NCI-H2107 (cell line): ENCODE results near the gene THRB.
A peak's percentile ranks its signal among the peaks of the same experiment; 100 is the strongest.

ENCODE experiments used
- DNase-seq: peaks from one replicate; lab custom pipeline; 2025; lab: John Stamatoyannopoulos, UW

Gene THRB

DNA sequence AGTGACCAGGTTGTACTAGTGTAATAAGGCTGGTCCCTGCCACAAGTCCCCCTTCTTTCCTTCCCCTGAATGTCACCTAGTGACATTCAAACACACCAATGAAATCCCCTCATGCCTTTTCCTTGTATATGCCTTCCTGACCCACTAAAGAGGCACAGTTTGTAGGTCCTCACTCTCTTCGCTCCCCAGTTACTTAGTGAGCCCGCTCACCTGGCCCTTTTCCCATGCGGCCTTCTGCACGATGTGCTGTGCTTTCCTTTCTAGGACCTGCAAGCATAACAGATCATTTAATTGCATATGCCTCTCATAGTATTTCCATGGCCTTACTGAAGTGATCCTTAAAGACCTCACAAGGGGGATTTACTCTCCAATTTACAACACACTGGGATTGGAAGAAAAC, 146.3 kb downstream of the THRB start:
- DNase-seq, result no peak

DNA sequence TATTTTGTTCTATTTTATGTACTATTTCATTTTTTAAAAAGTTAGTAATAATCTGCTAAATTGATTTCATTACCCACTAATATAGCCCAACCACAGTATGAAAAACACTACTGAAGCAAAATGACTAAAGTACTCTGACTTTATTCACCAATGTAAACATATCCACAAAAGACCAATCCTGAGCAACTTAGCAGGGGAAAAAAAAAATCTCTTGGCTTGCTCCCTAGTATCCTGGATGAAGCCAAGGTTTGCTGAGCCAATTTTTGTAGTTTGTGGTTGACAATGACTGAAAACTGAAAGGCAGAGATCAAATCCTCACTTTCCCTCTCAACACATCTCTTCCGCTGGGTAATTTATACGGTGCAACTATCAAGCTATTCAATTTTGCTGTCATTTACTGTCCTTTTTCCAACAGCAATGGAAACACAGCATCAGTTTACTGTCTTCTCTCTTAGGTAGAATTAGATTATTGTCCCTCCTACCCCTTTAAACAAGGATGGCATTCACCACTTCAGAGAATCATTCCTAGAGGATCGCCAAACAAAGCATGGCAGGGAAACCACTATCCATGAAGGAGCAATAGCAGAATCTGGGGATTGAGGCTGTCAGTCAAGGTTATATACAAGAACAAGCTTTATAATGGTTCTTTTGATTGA, 149.7 kb downstream of the THRB start:
- no peak for DNase-seq

DNA sequence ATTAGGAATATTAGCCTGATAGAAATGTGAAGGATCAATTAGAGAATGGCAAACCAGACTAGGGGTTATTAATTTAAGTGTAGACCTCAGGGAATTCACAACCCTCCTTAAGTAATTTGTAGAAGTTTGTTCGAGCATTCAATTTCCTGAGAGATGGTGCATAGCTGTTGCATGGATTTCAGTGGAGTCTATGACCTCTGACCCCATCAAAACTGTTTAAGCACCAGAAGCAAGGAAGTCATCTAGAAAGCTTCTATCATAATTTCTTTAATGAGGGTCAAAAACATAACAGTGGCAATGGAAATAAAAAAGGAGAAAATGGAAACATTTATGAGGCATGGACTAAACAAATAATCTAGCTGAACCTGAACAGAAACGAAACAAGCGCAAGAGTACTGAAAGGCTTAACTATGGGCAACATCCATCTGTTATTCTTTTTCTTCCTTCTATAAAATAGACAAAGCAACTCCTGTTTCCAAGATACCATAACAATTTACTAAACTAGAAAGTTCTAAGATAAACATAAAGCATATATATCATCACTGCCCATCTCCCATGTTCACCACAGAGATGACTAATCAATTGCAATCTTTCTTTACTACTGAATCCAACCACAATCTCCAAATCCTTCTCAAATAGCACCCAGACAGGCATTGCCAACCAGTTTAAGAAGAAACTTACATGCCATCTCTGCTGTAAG, 151.4 kb downstream of the THRB start:
- no peak for DNase-seq

DNA sequence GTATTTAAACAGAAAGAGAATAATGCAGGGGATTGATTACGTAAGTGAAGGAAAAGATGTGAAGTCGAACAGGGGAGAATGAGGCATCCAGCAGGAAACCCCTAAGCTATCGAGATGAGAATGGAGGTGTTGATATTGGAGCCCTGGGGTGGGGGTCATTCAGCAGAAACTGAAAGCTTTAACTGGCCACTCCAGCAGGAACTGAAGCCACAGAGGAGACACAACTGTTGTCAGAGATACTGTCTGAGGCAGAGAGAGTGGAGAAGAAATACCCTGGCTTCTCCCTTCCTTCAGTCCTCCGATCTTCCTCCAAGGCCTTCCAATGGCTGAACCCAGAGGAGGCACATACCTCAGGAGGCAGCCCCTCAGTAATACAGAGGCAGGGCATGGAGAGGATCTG, 152.4 kb downstream of the THRB start:
- no peak for DNase-seq

DNA sequence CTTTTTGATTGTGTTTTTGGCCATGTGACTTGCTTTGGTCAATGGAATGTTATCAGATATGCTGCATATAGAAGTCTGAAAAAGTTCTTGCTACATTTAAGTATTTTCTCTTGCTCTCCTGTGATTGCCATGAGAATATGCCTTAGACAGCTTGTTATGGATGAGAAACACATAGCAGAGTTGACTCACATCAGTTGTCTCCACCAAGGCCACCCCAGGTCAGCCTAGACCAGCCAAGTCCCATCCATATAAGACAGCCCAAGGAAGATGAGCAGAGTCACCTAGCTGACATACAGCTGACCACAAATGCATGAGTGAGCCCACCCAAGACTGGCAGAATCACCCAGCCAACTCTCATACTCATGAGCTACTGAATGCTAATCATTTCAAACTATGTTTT, 153.0 kb downstream of the THRB start:
- no peak for DNase-seq

DNA sequence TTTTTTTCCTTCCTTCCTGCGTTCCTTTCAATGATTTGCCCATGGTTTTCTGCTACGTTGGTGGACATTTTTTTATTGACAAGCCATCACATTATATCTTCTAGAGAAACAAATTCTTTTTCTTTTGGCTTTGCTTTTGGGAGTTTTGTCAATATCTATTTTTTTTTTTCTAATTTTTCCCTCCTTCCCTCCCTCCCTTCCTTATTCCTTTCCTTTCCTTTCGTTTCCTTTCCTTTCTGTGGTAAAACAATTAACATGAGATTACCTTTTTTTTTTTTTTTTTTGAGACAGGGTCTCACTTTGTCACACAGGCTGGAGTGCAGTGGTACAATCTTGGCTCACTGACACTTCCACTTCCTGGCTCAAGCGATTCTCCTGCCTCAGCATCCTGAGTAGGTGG, 153.7 kb downstream of the THRB start:
- no peak for DNase-seq

DNA sequence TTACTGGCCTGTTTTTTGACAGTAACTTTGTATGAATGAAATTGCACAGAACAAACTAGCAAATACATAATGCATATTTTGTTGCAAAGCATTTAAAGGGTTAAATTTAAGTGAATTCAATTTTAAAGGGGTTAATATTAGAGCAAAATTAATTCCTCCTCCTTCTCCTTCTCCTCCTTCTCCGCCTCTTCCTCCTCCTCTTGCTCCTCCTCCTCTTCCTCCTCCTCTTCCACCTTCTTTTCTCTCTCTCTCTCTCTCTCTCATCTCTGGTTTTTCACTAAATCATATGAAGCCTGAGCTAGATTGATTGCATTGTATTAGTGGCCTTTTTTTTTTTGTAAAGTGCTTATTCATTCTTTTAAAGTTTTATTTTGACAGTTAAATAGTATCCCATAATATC, 154.5 kb downstream of the THRB start:
- no peak for DNase-seq

DNA sequence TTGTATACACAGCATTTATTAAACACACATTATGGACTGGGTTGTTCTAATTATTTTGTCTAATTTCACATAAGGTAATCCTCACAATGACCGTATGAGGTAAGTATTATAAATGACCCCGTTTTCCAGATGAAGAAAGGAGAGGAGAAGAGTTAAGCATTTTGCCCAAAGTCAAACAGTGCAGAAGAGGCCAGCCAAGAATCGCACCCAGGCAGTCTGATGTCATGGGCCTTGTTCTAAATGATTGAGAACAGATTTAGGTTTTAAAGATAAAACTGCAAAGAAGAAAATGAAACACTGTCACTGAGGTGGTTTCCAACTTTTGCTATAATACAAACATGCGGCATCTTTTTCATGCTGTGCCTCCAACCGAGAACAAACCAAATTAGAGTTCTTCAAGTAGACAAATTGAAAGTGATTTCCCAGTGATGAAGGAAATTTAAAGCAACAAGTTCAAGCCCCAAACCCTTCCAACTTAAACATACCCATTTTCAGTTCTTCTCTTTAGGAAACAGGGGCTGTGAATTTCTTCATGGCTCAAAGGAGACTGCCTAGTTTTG, 155.3 kb downstream of the THRB start:
- DNase-seq, result no peak

DNA sequence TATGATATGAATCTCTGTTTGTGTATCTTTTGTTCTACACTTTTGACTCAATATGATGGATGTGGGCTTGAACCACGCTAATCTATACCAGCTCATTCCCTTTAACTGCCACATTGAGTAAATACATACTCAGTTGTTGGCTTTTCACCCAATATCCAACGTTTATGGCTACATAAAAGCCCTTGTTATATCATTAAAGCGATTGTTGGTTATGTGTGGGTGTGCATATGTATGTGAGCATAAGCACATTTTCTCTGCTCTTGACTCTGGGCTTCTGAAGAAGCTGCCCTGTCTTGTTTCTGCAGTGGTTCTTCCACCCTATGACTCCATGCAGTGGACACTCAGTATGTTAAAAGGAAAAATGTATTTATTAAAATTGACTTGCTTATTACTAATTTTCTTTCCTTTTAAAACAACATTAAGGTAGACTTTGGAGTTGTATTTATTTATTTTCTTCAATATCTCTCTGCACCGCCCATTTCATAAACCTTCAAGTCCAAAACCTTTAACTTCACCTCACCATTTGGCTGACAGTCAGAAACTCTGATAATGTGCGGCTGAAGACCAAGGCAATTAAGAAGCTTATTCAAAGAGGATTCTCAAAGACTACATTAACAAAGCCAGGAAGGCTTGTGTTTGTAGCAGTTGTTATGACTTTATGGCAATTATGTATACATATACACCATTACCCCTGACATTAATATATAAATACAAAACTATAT, 156.1 kb downstream of the THRB start:
- DNase-seq, result no peak

DNA sequence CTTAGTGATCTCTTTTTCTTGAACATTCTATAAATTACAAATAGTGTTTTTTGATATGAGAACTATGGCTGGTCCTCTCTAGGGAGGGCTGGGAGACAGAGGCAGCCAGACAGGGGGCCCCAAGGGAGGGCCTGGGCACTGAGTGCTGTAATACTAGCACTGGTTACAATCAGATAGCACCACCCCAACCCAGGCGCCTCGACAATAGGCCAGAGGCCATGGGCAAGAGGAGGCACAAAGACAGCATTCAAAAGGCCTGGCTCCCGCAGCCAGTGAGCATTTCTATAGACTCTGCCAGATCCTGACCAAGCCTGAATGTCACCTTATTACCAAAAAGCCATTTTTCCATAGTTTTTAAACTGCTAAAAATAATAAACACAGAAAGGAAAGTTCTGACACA, 158.5 kb downstream of the THRB start:
- DNase-seq, result no peak

DNA sequence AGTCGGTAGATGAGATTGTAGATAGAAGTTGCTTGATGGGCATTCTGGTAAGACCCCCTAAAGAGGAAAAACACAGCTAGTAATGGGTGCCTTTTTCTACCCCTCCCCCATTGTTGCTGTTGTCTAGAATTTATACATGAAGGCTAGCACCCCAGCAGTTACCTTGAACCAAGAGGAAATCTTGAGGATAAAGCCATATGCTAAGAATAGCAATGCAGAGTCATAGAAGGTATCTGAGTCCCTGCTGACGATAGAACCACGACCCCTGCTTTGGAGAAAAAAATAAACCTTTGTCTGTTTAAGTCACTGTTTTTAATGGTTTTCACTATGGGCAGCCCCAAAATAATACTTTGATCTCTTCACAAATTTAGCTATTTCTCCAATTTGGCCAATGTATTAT, 162.6 kb downstream of the THRB start:
- DNase-seq, result no peak

DNA sequence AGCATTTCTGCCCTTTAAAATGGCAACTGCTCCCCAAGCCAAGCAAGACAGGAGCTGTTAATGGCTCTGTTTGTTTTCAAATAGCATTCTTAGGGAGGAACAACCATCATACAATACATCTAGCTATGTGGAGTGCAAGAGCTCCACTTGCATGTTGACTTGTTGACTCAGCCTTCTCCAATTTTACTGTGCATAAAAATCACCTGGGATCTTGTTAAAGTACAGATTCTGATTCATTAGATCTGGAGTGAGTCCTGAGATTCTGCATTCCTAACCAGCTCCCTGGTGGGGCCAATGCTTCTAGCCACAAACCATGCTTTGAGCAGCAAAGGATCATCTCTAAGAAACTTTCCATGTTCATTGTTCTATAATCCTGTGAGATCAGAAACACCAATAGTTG, 171.4 kb downstream of the THRB start:
- no peak for DNase-seq

DNA sequence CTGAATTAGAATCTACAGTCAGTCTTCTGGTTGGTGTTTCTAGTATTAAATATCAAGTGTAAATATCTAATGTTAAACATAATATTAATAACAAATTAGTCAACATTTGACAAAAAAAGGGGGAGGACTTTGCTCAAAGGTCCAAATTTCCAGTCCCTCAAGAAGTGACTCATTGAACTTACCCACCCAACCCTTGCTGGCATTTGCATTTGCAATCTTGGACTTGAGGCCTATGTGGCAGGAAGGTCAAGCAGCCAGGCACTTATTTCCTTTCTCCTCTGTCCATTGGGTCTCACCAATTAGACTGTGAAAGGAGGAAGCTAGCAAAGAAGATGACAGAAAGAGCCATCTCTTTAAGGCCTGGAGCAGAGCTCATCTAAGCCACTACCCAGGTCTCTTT, 174.0 kb downstream of the THRB start:
- DNase-seq, result no peak

DNA sequence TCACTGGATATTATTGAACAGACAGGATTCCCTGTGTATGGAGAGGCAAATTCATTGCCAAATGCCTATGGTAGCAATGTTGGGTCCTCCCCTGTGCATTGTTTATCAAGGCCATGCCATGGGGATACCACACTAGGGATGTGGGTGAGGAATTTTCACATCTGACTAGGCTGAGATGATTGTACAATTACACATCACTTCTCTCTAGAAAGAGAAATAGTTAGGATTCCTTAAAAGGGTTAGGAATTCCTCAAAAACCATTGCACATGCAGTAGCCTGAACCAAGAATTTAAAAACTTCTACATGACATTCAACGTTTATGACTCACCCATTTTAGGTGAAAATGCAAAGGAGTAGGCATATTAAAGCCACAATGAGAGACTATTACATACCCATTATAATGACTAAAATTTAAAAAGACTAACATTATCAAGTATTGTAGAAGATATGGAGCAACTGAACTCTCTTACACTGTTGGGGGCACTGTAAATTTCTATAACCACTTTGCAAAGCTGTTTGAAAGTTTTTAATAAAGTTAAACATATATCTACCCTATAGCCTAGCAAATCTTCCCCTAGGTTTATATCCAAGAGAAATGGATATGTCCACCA, 175.9 kb downstream of the THRB start:
- DNase-seq, result no peak

DNA sequence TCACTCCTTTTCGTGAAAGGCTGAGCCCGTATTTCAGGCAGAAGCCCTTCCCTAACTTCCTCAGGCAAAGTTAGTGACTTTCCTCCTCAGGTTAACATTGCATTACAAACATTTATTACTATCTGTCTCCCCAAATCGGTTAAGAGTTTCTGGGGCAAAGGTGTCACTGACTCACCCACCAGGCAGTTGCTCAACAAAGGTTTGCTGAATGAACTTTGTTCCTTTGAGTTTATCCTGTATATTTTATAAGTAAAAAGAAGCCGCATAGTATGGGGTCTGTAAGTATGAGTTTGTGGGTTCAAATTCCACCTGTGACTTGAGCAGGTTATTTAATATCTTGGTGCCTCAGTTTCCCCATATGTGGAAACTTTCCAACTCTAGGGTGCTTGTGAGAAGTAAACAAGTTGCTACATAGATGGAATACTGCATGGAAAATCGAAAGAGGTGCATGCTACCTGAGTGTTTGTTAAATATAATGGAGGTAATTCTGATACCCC, 177.7 kb downstream of the THRB start:
- DNase-seq, result no peak

DNA sequence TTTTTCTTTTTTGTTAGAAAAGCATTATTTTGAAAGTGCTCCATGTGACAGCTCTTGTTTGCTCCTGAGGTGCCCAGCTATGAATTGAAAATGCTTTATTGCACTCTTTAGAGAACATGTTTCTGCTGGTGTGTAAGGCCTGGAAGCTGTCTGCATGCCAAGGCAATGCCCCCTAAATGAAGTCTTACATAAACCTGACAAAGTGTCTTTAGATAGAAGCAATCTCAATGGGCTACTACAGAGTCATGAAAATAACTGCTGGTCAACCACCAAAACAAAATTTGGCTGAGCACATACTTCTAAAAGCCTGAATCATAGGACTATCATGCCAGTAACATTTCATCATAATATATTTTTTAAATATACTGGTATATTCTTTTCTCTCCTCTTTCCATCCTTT, 178.7 kb downstream of the THRB start:
- no peak for DNase-seq

DNA sequence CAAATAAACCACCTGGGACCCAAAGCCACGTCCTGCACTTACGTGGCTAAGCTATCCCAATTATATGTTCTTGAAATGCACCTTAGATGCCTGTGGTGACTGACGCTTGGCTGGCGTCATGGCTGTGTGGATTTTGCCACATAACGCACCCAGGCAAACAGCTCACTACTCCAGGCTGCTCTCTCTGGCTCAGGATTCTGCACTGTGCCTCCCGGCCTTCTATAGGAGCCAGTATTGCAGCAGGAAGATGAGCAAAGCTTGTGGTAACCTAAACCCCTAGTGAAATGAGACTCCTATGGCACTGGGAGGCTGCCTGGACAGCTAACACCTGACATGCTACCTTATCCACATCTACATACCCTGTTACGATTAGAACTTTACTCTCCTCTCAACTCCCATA, 179.3 kb downstream of the THRB start:
- peak; percentile 3 for DNase-seq

DNA sequence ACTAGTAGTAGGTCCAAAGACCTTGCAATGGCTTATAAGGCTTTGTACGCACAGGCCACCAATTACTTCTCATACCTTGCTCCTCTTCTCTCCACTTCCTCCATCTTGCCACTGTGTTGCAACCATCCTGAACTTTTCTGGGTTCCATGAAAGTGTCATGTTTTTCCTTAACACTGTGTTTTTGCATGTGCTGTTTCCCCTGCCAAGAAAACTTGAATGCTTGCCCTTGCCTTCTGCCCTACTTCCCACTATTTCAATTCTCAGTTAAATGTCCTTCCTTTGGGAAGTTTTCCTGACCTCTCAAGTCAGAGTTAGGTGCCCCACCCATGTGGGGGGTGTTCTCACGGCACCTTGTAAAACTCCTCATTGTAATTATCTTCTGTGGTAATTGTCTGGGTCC, 182.8 kb downstream of the THRB start:
- no peak for DNase-seq

DNA sequence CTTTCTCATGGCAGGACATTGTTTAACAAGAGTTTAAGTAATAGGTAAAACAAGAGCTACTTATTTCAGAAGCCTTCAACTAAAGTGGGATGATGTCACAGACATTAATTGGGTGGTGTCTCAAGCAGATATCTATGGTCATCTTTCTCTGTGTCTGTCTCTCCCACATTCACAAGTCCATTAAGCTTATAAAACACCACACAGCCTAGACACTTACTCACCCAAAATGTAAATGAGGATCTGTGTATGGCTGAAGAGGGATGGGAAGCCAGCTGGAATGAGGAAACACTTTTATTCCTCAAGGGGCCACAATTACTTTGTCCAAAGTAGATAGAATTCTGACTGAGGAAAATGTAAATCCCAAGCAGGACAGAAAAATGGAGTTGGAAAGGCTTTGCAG, 183.8 kb downstream of the THRB start:
- DNase-seq, result no peak

DNA sequence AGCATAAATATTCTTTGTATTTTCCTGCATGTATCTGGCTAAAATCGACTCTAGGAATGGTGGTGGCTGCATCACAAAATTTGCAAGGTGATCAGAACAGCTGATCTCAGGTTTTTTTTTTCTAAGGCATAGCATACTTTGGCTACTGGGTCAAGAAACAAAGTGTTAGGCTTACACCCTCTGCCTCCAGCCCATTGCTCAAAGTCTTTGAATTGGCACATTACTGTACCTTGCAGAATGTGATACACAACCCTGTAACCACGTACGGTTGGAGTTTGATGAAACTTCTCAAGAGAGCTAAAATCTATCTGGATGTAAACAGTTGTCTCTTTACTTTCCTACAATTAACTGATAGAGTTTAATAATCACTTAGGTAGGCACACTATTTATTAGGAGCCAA, 188.1 kb downstream of the THRB start:
- no peak for DNase-seq

DNA sequence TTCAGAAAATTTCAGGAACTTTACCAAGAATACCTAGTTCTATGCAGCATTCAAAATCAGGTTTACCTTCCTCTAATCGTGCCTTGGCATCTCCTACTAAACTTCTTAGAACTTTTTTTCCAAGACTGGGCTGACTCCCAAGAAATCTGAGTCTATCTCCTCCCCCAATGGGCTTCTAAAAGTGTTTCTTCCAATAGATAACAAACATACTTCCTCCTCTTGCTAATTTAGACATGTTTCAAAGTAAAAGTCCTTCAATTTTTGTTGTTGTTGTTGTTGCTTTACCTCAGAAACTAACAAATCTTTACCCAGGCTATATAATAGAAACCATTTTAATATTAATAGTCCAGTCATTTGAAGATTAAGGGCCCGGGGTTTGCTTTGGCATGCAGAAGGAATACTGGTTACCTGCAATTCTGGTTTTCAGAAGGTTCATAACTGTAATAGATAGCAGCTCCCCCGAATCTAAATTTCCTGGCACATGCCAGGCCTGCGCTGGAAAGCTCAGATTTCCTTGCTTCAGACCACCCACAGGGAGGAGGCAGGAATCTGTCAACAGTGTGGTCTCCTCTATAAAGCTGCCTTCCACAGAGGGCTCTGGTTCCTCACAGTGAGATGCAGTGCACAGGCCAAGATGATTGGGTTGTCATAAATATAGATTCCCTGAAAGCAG, 188.7 kb downstream of the THRB start:
- no peak for DNase-seq
